GM18508 (cell line): ENCODE results near the gene GOLPH3.
"Not testable (repeated sequence)": the region's sequence is repeated elsewhere in the genome, so short reads cannot be mapped to it uniquely, and the experiment has no call there.

ENCODE experiments used
- ATAC-seq: cut with Tn5 transposase; IDR thresholded peaks from one replicate; pipeline ENCODE4 v1.9.1; 2021; ENCODE audit warnings: moderate number of reproducible peaks; ENCODE audit not compliant: insufficient read depth, unreplicated experiment

The GOLPH3 gene

GRCh38 chr5:32143617-32144377, 30.3 kb downstream of the GOLPH3 start:
- ATAC-seq = no peak

DNA sequence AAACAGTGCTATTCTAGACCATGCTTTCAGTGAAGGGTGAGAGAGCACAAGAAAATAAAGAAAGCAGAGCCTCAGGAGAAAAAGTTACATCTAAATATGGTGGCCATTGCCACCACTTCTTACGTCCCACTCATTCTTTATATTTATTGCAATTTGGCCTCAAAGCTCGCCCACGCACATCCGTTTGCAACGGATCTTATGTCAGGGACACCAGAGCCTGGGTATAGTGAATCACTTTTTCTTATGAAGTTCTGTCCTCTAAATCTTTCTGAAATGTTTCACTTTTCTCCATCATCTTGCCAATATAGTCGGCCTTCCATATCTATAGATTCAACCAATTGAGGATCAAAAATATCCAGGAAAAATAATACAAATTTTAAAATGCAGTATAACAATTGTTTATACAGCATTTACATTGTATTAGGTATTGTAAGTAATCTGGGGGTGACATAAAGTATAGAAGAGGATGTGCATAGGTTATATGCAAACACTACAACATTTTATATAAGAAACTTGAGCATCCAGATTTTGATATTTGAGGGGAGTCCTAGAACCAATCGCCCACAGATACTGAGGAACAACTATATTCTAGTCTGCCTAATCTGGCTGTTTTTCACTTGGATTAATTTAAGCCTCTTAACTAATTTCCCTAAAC, 35.2 kb downstream of the GOLPH3 start:
- no peak for ATAC-seq

GRCh38 chr5:32136342-32136741, 37.8 kb downstream of the GOLPH3 start:
- no peak for ATAC-seq

GRCh38 chr5:32135086-32135485, 39.0 kb downstream of the GOLPH3 start:
- ATAC-seq = no peak

DNA sequence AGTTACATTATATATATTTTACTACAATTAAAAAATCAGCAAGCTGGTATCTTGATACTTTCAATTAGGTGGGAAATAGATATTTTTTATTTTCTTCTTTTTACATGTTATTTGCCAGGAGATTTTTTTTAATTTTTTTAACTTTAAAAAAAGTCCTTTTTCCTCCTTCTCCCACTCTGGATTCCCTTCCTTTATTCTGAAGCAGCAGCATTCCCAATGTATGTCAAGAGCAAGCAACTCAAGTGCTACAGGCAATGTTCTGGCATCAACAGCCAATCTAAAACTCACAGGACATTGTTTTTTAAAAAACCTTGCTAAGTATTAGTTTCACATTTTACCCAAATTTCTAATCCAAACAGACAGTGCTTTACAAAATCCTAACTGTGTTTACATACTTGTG, 41.4 kb downstream of the GOLPH3 start:
- ATAC-seq = no peak

- no peak for ATAC-seq
Observed at GRCh38 chr5:32131604-32132003, 42.5 kb downstream of the GOLPH3 start.

- ATAC-seq = no peak
Observed at GRCh38 chr5:32130865-32131264, 43.3 kb downstream of the GOLPH3 start.

GRCh38 chr5:32129074-32129598, 45.0 kb downstream of the GOLPH3 start:
- ATAC-seq = no peak

- no peak for ATAC-seq
Observed at GRCh38 chr5:32127711-32128110, 46.4 kb downstream of the GOLPH3 start.

DNA sequence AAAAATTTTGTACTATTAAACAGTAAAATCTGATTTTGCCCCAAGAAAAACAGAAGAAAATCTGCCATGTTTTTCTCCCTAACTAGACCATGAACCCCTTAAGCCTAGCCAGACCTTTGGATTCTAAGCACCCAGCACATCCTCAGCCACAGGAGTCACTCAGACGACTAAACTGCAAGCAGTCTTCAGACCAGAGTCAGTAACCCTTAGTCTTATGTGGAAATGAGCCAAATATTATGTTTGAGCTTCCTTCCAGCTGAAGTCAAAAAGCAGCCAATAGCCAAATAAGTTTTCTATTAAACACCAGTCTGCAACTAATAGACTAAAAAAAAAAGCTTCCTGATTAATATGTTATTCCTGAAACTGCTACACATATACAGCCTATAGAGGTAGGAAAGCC, 47.4 kb downstream of the GOLPH3 start:
- ATAC-seq = no peak

DNA sequence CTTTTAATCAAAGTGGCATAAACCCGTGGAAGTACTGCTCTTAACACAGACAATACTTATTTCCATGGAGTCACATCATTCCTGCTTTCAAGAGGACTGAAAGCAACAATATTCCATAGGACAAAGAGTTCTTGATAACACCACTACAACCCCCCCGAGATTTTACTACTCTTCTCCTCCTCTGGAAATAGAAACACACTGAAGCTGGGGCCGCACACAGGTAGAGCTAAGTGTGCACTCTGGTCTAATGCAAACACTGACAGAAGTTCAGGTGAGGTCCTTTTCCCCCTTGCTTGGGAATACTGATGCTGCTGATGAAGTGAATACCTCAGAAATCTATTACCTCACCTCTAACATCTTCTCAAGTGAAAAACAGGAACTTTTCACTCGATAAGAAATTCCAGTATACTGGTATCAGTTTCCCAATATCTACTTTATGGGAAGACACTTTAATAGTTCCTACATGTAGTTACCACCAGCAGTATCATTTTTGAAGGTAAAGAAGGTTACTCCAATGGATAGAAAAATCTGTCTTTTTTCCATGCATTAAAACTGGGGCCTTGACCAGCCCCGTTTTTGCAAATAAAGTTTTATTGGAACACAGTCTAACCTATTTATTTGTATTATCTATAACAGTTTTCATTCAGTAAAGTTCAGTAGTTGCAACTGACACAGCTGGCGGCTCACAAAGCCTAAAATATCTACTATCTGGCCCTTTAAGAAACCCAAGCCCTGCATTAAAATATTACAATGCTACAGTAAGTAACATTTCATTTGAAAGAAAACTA, 50.0 kb downstream of the GOLPH3 start:
- no peak for ATAC-seq

GRCh38 chr5:32123058-32123805, 50.9 kb downstream of the GOLPH3 start:
- ATAC-seq = no peak

DNA sequence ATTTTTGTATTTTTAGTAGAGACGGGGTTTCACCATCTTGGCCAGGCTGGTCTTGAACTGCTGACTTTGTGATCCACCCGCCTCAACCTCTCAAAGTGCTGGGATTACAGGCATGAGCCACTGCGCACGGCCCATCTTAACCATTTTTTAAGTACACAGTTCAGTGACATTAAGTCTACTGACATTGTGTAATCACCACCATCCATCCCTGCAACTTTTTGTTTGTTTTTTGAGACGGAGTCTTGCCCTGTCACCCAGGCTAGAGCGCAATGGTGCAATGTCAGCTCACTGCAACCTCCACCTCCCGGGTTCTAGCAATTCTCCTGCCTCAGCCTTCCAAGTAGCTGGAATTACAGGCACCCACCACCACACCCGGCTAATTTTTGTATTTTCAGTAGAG, 55.2 kb downstream of the GOLPH3 start:
- not testable (repeated sequence) for ATAC-seq

GRCh38 chr5:32116574-32117313, 57.4 kb downstream of the GOLPH3 start:
- ATAC-seq = no peak

DNA sequence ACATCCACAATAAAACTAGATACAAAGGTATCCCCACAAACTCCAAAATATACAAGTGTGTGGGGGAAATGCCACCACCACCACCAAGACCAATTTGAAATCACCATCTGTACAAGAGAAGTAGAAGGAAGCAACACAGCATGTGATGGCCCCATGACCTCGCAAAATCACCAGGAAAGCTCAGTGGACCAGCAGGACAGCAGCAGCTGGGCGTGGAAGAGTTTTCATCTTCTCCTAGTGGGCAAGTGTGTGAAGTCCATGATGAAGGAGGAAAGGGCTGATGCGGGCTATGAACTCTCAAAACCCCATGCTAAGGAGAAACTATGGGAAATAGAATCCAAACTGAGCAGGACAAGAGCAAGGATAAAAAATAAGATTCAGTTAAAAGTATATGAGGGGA, 58.1 kb downstream of the GOLPH3 start:
- ATAC-seq = no peak

DNA sequence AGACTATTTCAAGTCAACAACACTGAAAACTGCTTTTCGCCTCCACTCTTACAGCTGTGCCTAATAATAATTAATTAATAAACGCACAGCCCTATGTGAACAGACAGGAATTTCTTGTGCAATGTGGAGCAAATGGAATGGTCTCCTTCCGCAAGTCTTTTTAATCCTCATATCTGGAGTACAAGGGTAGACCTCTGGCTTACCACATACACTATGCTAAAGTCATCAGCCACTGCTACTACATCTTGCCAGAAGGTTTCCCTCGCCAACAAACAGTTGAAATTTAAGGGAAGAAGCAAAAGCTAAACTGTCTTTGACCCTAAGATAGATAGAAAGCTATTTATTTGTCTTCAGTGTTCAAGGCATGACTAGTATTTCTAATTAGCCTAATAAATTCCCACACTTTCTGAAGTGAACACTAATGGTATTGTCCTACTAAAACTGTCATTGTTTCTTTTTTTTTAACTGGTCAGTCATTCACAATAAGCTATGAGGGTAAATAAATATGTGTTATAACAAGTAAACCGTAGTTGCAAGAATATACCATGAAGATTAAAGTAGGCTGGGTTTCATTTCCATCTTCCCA, 63.9 kb downstream of the GOLPH3 start:
- ATAC-seq = no peak

DNA sequence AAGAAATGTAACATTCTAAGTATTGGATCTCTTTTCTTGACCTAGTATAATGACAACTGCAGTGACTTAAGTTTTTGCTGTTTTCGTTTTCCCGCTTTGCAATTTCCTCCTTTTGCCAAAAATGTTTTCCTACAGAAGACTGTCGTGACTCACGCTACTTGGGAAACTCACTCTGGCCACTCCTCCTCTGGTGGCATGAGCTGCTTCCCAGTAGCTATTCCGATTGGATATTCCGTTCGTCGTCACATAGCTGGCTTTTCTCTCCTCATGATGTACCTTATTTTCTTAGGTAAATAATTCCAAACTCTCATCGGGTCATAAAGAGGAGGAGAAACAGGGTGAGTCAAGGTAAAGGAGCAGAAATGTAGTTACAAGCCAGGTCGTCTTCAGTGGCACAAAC, 64.9 kb downstream of the GOLPH3 start:
- no peak for ATAC-seq

DNA sequence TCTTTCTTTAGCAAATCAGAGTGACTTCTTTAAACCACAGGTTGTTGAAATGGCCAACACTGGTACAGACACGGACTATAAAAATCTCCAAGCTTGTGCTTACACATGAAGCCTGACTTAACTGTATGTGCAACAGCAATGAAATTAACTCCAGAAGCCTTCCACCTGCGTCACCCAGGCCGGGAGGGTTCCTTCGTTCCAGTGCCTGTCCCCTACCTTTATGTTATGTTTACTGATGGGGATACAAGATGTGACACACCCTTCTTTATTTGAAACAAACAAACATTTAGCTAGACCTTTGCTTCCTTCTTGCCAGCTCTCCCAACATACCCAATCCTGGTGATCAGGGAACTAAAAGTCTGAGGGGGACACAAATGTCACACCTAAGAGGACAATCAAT, 66.0 kb downstream of the GOLPH3 start:
- no peak for ATAC-seq

GRCh38 chr5:32107291-32107690, 66.8 kb downstream of the GOLPH3 start:
- no peak for ATAC-seq
